SK-MEL-5 (cell line): ENCODE results near the gene LRRC55. TPM values are rescaled to one million over a fixed set of nuclear protein-coding genes. Genes with fewer than 3 reads are reported as not detected.
A peak's percentile ranks its signal among the peaks of the same experiment; 100 is the strongest.

Experiments
- DNase-seq: peaks from one replicate; pipeline ENCODE4 v3.0.0-alpha.2; 2016; ENCODE audit warnings: low read depth, low spot score
- in situ Hi-C: cut with HindIII; loops from 2 replicates; pipeline ENCODE4 v1.10.0; 2016; ENCODE audit warnings: low sequenced_read_pairs, high pct_unique_total_duplicates, low pct_unique_long_range_greater_than_20kb
- total RNA-seq: library from RNA; depleted of rRNA; stranded (reverse); fragments of >200 nt; shearing (Covaris generic); gene quantifications from 2 replicates; pipeline ENCODE4 v1.2.3, GENCODE V29; 2014

The LRRC55 gene
- total RNA-seq, 1 experiment from 2014 or later = not detected

GRCh38 chr11:57190548-57190947, 8.8 kb downstream of the LRRC55 start:
- in situ Hi-C loops = no loop called here

GRCh38 chr11:57191311-57192219, 9.8 kb downstream of the LRRC55 start:
- in situ Hi-C loops = no loop called here

More at GRCh38 chr11:57190548-57190947, 8.8 kb downstream of the LRRC55 start:
- no peak for DNase-seq

GRCh38 chr11:57192316-57192715, 10.6 kb downstream of the LRRC55 start:
- DNase-seq = no peak
- in situ Hi-C loops = no loop called here

More at GRCh38 chr11:57191311-57192219, 9.8 kb downstream of the LRRC55 start:
- no peak for DNase-seq

DNA sequence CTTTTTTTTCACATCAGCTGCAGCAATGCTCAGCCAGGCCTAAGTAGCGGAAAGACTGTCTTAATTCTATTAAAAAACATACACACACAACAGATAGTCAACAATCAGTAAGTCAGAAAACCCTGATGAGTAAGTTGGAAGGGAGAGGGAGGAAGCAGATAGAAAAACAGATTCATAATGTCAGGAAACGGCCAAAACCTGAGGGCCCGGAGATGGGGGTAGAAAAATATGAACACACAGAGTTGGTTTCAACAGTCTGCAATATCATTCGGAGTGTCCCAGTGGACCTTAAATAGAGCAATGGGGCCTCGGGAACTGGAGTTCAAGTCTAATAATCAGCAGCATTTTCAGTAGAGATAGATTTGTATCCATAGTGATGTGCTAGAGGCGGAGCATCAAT, 14.8 kb downstream of the LRRC55 start:
- in situ Hi-C loops = no loop called here
- no peak for DNase-seq

- in situ Hi-C loops = no loop called here
- no peak for DNase-seq
Measured at GRCh38 chr11:57197762-57198161, 16.0 kb downstream of the LRRC55 start.

DNA sequence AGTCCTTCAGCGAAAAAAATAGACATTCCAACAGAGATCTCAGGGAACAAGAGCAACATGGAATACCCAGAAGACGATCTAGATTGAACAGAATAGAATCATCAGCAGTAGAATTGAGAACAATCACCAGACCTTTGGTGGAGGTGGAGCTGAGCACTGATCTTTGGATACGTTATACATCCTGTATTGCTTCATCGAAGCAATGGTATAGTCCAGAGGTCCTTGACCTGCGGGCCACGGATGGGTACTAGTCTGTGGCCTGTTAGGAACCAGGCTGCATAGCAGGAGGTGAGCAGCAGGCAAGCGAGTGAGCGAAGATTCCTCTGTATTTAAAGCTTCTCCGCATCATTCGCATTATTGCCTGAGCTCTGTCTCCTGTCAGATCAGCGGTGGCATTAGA, 17.6 kb downstream of the LRRC55 start:
- in situ Hi-C loops = no loop called here
- DNase-seq = no peak

DNA sequence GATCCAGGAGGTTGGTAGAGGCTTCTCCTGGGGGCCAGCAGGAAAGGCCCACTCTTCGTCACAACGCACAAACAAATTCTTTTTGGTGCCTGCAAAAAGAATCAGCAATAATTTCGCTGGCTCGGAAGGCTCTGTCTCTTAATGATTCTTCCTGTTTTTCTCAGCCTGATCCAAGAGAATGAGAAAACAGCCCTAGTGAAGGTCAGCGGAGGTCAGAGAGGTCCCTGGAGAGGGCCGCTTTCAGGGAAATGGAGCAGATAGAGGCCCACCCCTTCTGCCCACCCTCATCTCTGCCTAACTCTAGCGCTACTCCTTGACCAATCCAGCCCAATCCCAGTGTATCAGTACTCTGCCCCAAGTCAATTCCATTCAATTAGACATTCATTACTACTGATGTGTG, 19.2 kb downstream of the LRRC55 start:
- no peak for DNase-seq
- in situ Hi-C loops = no loop called here

GRCh38 chr11:57202281-57202680, 20.5 kb downstream of the LRRC55 start:
- no peak for DNase-seq
- in situ Hi-C loops = no loop called here

- in situ Hi-C loops = no loop called here
Measured at GRCh38 chr11:57203359-57203758, 21.6 kb downstream of the LRRC55 start.

GRCh38 chr11:57203882-57204480, 22.2 kb downstream of the LRRC55 start:
- in situ Hi-C loops = no loop called here
- no peak for DNase-seq

More at GRCh38 chr11:57203359-57203758, 21.6 kb downstream of the LRRC55 start:
- no peak for DNase-seq

DNA sequence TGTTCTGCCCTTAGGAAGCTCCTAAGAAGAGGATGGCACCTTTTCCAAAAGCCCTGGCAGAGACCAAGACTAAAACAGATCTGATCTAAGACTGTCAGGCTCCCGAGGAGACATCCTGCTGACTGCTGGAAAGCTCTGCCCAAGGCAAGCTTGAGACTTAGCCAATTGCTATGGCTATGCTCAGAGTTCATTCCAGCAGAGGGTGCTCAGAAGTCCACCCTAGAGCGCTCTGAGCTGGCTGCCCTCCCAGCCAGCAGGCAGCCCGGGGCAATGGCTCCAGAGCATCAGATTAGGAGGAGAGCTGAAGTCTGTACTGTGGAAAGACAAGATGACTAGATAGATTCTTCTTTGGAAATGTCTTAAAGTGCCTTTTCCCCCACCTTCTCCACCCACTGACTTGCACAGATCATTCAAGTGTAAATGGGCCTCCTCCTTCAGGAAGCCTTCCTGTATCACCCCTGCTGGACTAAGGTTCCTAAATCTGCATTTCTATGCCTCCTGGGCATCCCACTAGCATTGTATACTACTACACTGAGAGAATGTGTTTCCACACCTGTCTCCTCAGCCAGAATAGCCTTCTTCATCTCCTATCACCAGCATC, 23.4 kb downstream of the LRRC55 start:
- in situ Hi-C loops = no loop called here
- peak; percentile 30 for DNase-seq

DNA sequence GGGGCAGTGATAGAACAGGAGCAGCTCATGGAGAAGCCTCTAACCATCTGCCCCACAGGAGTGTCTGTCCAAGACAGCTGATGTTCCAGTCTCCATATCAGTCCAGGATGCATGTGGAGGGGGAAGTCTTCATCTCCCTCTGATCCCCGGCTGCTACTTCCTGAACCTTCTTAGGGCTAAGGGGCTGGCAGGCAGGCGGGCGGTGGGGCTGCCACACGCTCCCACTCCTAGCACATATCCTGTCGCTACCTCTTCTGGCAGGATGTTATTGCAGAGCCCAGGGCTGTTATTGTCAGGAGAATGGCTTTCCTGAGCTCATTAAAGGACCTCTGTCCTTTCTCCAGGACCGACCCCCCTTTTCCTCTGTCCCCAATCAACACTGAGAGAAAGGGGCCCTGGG, 25.4 kb downstream of the LRRC55 start:
- in situ Hi-C loops = no loop called here
- DNase-seq = no peak

- no peak for DNase-seq
- in situ Hi-C loops = no loop called here
Measured at GRCh38 chr11:57210781-57211180, 29.0 kb downstream of the LRRC55 start.

GRCh38 chr11:57213342-57214097, 31.8 kb downstream of the LRRC55 start:
- in situ Hi-C loops = no loop called here

DNA sequence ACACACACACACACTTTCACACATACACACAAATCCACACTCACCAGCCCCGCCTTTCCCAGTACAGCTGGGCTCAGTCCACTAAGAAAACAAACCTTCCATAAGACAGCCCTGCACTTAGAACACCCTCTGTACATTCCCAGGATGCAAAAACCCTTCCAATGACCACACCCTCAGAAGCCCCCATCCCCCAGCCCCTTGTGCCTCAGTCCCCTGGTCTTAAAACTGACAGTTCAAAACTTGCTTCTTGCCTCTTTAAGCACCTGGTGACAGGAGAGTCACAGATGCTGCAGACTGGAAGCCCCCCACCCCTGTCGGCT, 32.3 kb downstream of the LRRC55 start:
- no peak for DNase-seq
- in situ Hi-C loops = no loop called here

More at GRCh38 chr11:57213342-57214097, 31.8 kb downstream of the LRRC55 start:
- DNase-seq = no peak

DNA sequence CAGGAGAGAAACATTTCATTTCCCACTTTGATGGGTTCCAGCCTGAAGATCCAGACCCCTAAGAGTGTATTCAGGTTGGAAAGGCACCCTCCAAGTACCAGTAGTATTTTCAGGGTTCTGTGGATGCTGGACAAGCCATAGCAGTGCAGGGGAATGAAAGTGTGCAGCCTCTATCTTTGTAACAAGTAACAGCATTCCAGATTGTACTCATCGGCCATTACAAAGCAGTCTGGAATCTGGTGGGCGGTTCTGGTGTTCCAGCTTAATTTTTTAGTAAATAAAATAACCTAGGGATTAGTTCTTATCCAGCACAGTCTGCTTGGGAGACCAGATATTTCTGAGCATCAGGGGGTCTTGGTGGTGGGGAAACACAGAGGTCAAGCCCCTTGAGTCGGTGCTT, 32.7 kb downstream of the LRRC55 start:
- in situ Hi-C loops = no loop called here
- no peak for DNase-seq

- in situ Hi-C loops = no loop called here
- DNase-seq = no peak
Measured at GRCh38 chr11:57216463-57216862, 34.7 kb downstream of the LRRC55 start.

GRCh38 chr11:57217053-57217452, 35.3 kb downstream of the LRRC55 start:
- in situ Hi-C loops = no loop called here
- no peak for DNase-seq
